Ovary (tissue), 3 donors: ENCODE measurements around the gene SETD2.

Experiments
- CTCF ChIP-seq, 3 donors: fragments of 450-650 bp in 2 of 3; fragments of 200-600 bp in 1 of 3; IDR thresholded peaks; one replicate each; pipeline versions ENCODE4 v1.5.1 to v1.8.0; 2016 to 2022; ENCODE audit warnings: antibody characterized with exemption in 3 of 3, mild to moderate bottlenecking in 1 of 3
- EP300 ChIP-seq: sonication (generic); formaldehyde crosslinking; IDR thresholded peaks from one replicate; pipeline ENCODE4 v1.6.1; 2017; ENCODE audit warnings: antibody characterized with exemption
- POLR2A ChIP-seq: fragments of 450-650 bp; IDR thresholded peaks from one replicate; pipeline ENCODE4 v1.6.1; 2017; ENCODE audit warnings: antibody characterized with exemption, mild to moderate bottlenecking, moderate library complexity
- donor health status: DM: no; HTN: no; CAD: no.

GRCh38 chr3:47158208-47158607 is 5.7 kb downstream of the SETD2 start:
- TF ChIP-seq CTCF (IDR thresholded peaks at IDR 0.05) (no peak), POLR2A (no peak), EP300 (no peak)
